HG03571 (cell line): ENCODE measurements around the gene HUS1B.
"Not testable (repeated sequence)": the region's sequence is repeated elsewhere in the genome, so short reads cannot be mapped to it uniquely, and the experiment has no call there.

Experiments used
- ATAC-seq: cut with Tn5 transposase; IDR thresholded peaks from one replicate; pipeline ENCODE4 v1.9.1; 2021; ENCODE audit not compliant: unreplicated experiment

HUS1B gene

GRCh38 chr6:656460-657252 is at the start of gene HUS1B:
HUS1B (minus strand) TSS chr6:657100; CDS start chr6:656944, 156 bp downstream.
- no peak for ATAC-seq

GRCh38 chr6:706146-706545 is 49.2 kb upstream of the HUS1B start:
- no peak for ATAC-seq

DNA sequence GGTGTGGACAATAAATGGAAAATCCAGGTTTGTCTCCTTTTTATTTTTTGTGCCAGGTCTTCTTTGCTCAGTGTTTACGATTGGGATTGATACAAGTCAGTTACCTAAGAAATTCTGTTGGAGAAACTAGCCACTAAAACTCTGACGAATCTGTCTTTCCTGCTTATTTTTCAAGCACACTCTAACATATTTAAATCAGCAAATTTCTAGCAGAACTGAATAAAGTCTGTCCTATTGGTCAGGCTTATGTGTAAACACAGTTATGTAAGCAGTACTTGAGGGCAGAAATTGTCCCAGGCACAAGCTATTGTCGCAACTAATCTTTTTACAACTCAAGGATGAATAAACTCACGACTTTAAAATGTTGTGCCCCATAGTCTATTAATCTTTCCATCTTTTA is 48.1 kb upstream of the HUS1B start:
- no peak for ATAC-seq

DNA sequence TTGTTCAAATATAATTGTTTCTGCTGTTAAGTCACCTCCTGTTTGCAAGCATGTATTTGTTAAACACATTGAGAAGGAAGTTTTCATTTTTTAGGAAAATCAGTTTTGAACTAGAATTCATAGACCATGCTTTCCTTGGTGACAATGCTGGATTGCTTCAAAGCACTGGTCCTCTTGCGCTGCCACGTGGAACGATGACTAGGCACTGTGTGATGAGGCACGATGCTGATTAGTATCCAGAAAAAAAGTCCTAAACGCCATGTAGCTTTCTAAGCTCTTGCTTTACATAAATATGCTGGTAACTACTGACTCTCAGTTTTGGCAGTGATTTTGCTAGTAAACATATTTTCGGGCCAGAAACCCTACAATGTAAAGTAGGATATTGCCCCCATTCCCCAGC is 47.1 kb upstream of the HUS1B start:
- no peak for ATAC-seq

DNA sequence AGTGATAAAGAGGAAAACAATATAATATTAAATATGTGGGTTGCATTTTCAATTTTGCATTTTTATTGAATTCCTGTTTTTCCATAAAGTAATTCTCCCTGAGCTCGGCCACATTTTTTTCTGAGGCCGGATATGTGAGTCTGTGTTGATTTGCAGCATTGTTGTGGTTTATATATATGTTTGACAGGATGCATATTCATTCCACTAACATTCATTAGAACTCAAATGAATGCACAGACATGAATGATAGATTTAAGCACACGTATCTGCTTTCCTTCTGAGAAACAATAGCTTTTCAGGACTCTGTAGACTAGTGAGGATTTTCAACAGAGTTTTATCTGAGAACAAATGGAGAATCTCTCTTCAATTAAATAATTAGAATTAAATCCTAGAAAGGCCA is 46.7 kb upstream of the HUS1B start:
- ATAC-seq, result no peak

GRCh38 chr6:701700-702479 is 45.0 kb upstream of the HUS1B start:
- no peak for ATAC-seq

DNA sequence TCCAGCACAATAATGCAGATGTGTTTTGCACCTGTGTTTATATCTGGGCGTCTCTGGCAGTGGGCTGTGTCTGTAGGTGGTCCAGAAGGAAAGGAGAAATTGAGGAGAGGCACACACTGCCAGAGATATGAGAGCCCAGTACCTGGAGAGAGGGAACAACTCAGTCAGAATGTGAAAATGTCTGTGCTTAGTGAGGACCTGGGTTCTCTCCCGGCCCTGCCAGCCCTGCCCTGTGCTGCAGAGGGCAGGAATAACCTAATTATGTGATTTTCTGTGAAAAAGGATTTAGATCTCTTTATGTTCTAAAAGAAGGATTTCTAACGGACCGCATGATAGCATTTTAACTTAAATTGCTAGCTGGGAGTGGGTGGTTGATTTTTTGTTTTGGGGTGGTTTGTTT is 44.3 kb upstream of the HUS1B start:
- ATAC-seq, result no peak

- no peak for ATAC-seq
These were observed 43.6 kb upstream of the HUS1B start for GRCh38 chr6:700490-700889.

DNA sequence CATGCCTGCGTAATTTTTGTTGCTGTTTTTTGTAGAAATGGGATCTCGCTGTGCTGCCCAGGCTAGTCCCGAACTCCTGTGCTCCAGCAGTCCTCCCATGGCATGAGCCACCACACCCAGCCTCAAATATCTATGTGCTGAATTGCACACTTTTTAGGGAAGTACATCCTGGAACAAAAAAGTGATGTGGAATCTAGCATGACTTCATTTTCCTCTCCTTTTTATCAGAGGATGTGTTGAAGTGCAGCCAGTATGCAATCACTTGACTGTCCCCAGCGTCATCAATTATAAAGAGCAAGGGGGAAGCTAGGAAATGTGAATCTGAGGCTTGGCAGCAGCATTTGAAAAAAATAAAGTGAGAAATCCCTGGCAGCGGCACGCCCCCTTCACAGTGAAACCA is 42.4 kb upstream of the HUS1B start:
- ATAC-seq, result no peak

GRCh38 chr6:694431-695126 is 37.7 kb upstream of the HUS1B start:
- not testable (repeated sequence) for ATAC-seq

DNA sequence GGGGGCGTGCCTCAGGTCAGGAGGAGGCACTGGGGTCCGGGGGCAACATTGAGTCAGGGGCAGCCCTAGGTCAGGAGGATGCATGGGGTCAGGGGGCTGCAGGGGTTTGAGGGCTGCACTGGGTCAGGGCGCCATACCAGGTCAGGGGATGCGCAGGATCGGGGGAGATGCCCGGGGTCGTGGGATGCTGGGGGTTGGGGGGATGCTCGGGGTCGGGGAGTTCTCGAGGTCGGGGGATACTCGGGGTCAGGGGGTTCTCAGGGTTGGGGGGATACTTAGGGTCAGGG is 36.8 kb upstream of the HUS1B start:
- no peak for ATAC-seq

- peak; percentile 90 for ATAC-seq
These were observed 36.2 kb upstream of the HUS1B start, which contains the start of gene EXOC2 for GRCh38 chr6:692858-693722. EXOC2 (minus strand) TSS chr6:693139; CDS start chr6:637818, 55,321 bp downstream.

DNA sequence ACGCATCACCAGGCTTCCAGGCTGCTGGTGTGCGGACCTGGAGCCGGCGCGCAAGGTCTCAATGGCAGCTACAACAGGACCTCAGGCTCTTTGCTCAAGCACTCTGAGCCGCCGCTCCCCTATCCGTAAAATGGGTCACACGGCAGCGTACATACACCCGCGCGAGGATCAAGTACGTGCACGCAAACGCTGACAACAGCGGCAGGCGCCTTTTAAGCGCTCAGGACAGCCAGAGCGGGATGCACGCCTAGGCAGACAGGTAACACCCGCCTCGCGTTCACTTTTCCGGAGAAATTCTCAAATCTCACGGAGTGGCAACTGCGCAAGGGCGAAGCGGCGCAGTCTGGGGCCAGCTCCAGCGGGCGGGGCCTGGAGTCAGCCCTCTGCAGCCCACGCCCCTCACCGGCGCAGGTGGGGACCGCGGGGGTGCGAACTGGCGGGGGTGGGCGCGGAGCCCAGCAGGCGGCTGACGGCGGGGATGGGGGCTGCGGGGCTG is 35.5 kb upstream of the HUS1B start:
- ATAC-seq, result peak; percentile 69

DNA sequence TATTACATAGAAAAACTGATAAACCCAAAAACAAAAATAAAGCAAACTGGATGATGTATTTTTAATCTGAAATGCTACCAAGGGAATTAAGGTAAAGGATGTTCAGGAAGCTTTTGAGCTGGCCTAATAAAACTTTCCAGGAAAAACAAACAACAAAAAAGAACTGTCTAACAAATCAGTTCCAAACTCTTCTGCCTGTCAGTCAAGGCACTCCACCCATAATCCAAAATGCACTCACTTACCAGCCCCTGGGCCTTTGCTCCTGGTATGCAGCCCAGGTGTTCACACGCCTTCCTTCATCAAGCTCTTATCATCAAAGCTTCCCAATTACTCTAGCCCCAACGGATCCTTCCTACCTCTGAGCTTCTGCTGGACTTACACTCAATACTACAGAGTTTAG is 32.3 kb upstream of the HUS1B start:
- no peak for ATAC-seq

DNA sequence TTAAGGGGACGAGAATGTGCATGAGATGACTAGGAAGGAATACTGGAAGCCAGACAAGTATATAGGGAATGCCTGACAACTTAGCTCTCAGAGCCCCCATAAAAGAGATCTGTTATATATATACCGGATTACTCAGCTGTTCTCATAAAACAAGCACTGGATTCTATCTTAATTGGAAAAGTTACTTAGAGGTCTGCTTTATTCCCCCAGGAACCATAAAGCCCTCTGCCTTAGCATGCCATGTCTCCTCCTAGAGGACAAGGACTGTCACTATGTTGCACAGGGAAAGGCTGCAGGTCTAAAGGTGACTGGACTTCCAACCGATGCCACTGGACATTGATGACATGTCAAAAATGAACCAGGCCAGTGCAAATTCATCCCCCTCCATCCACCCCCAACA is 29.6 kb upstream of the HUS1B start:
- ATAC-seq, result no peak

DNA sequence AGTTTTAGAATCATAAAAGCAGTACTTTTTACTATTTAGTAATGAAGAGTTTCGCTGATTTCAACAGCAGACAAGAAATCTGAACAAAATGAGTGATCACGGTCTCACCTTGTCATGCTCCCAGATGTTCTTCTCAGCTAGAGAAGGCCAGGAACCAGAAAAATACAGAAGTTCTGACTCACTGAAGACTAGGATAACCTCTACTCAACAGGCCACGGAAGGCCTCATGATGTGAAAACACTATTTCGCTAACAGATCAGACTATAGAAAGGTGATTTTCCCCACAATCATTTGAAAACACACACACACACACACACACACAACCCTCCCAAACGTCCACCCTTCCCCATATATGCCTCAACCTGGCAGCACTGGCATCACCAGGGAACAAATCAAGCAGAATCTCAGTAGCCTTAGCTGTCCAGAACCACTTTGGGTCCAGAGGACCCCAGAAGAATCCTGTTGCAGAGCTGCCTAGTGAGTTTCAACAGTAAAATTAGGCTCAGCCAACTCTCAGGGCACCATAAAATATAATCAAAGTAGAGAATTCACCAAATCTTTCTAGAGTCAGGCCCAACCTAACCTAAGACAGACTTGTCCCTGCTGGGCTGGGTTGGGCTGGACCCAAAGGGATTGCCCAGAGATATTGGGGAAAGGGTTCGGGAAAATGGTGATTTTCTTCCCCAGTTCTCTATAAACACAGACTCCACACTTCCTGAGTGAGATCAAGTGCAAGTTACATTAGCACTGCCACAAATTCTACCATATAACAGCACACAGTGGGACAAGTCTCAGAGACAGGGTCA is 28.1 kb upstream of the HUS1B start:
- peak; percentile 63 for ATAC-seq

DNA sequence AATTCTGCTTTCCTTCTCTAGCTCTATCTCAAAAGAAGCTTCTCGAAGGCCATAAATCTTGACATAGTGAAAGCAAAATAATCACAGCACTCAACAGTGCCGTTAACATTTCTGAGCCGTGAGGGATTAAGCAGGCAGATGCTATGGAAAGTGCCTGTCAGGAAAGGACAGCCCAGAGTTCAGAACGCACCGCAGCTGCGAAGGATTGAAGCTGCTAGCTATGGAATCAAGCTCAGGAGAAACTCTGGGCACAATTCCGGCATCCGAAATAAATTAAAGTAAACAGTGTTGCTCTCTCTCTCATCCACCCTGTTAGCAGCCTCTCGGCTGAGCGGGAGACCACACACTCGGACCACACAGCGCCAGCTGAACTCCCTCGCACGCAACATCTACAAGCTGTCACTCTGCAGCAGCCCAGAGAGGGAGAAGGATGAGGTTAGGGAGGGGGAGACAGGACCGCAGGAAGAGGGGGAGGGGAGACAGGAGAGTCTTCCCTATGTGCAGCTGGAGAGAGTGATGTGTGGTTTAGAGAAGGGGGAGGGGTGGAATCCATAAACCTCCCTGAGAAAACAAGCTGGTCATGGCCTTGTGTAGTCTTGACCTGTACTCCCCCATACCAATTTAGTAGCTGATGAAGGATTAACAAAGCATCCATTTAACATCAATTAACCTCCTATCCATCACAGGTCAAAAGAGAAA is 27.0 kb upstream of the HUS1B start:
- ATAC-seq, result no peak

DNA sequence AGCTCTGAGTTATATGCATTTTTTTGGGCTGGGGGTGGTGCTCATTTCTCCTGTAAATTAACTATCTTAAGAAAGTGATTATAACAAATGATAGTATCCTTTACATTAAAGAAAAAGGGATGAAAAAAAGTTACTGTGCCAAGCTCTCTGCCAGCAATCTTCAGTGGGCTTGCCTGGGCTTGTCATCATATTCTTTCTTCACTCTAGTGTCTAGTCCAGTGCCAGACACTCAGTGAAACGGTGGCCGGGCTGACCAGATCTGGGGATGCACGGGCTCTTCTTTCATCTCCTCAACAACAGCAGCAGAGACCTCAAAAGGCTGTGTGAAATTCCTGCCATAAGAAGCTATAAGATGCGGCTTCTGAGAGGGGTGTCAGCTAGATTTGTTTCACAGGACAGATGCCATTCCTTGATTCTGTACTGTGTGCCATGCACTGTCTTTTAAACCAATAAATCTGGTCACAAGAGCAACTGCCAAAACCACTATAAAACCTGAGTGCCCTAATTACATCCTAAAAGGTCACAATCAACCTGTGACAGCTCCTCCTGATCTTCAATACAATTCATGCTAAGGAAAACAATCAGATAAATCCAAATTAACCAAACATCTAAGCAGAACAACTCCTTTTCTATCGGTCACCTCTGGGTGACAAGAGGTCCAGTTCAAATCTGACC is 23.9 kb upstream of the HUS1B start:
- no peak for ATAC-seq

DNA sequence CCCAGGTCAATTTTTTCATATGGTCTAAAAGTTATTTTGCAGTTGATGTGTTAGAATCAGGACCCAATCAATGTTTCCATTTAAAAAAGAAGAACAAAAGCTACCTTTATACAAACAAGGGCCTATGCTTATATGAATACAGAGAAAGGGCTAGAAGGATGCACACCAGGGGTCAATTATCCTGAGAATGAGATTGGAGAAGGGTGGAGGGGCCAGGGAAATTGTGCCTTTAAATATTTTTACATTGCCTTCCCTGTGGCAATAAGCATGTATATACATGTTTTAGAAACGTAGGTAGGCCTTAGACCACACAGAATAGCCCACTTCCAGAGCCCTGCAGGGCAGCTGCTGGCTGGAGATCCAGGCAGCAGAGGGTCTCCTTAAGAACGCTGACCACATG is 23.4 kb upstream of the HUS1B start:
- no peak for ATAC-seq
